Adrenal gland (tissue), 5 donors: ENCODE data around the gene OR1A2.
"Not testable (repeated sequence)": the region's sequence is repeated elsewhere in the genome, so short reads cannot be mapped to it uniquely, and the experiment has no call there.

Experiments
- CTCF ChIP-seq, 6 experiments: fragments of 450-650 bp in 4 of 6; fragments of 200-600 bp in 2 of 6; sonication (generic) in 1 of 6; IDR thresholded peaks; 1 replicate in 5 of 6; 2 replicates in 1 of 6; pipeline versions ENCODE4 v1.5.1 to v1.8.0; 2016 to 2021; ENCODE audit warnings: antibody characterized with exemption in 6 of 6, mild to moderate bottlenecking in 2 of 6, moderate library complexity in 1 of 6
- POLR2A ChIP-seq, 2 donors: fragments of 450-650 bp; IDR thresholded peaks; one replicate each; pipeline ENCODE4 v1.6.1; 2017; ENCODE audit warnings: antibody characterized with exemption in 2 of 2, mild to moderate bottlenecking in 2 of 2, moderate library complexity in 1 of 2
- donor health status: DM: no; HTN: no; CAD: no.

- TF ChIP-seq CTCF, POLR2A (IDR thresholded peaks at IDR 0.05): not testable (repeated sequence)
Observed at GRCh38 chr17:3219978-3220377, 22.7 kb downstream of the OR1A2 start.
